ENCODE results near the gene KRT73.
A peak's percentile ranks its signal among the peaks of the same experiment; 100 is the strongest.

KRT73 gene

DNA sequence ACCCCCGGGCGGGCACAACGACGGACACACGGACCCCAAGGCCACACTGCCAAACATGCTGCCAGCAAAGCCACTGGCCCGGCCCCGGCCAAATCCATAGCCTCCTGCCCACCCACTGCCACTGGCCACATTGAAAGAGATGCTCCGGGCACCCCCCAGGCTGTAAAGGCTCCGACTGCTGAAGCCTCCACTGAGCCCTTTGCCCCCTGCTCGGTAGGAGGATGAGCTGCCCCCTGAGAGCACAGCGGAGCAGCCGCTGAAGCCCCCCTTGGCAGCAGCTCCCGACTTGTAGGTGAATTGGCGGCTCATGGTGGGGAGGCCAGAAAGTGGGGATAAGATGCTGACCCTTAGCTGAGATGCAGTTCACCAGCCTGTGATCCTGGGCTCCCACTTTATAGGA, at the start of gene KRT73:
Gene KRT73 (minus strand): TSS at position 344 of the 400 bp plus-strand sequence. CDS start 35 bp downstream, at position 309.
- Histone ChIP-seq H3K9me3 (ENCODE audit: insufficient read depth, low read depth, low read length) (no peaks in the 10 kb centered on the region), H4K20me1 (ENCODE audit: insufficient read depth, low read length, poor library complexity, severe bottlenecking) (no peaks in the 10 kb centered on the region), H2AFZ (ENCODE audit: low read length) (no peak within 1 kb of the TSS), H3K4me2 (ENCODE audit: low read depth, low read length, poor library complexity, severe bottlenecking) (no peak within 1 kb of the TSS), H3K27me3 (ENCODE audit: insufficient read depth, low read length, poor library complexity, severe bottlenecking) (no peaks in the 10 kb centered on the region), H3K4me3 (ENCODE audit: low read length, poor library complexity, severe bottlenecking) (no peak within 1 kb of the TSS), H3K4me1 (ENCODE audit: insufficient read depth, low read length, poor library complexity, severe bottlenecking) (peaks cover 17% of the 10 kb centered on the region), H3K36me3 (ENCODE audit: insufficient read depth, low read length) (no peaks in the 10 kb centered on the region), H3K79me2 (ENCODE audit: insufficient read depth, low read length) (no peaks in the 10 kb centered on the region), H3F3A (ENCODE audit: low read depth) (no peaks in the 10 kb centered on the region), H3K9me2 (replicated peaks; ENCODE audit: low read depth, low read length) (no peaks in the 10 kb centered on the region), H3K9ac (ENCODE audit: low read depth, low read length, poor library complexity, severe bottlenecking) (no peak within 1 kb of the TSS)
- TF ChIP-seq, protein P1, sequence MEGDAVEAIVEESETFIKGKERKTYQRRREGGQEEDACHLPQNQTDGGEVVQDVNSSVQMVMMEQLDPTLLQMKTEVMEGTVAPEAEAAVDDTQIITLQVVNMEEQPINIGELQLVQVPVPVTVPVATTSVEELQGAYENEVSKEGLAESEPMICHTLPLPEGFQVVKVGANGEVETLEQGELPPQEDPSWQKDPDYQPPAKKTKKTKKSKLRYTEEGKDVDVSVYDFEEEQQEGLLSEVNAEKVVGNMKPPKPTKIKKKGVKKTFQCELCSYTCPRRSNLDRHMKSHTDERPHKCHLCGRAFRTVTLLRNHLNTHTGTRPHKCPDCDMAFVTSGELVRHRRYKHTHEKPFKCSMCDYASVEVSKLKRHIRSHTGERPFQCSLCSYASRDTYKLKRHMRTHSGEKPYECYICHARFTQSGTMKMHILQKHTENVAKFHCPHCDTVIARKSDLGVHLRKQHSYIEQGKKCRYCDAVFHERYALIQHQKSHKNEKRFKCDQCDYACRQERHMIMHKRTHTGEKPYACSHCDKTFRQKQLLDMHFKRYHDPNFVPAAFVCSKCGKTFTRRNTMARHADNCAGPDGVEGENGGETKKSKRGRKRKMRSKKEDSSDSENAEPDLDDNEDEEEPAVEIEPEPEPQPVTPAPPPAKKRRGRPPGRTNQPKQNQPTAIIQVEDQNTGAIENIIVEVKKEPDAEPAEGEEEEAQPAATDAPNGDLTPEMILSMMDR (conservative IDR thresholded peaks at IDR 0.05; ENCODE audit: low read length), result no peak
- no peak for TF ChIP-seq EZH2phosphoT487 (IDR thresholded peaks at IDR 0.05; ENCODE audit: borderline replicate concordance)

DNA sequence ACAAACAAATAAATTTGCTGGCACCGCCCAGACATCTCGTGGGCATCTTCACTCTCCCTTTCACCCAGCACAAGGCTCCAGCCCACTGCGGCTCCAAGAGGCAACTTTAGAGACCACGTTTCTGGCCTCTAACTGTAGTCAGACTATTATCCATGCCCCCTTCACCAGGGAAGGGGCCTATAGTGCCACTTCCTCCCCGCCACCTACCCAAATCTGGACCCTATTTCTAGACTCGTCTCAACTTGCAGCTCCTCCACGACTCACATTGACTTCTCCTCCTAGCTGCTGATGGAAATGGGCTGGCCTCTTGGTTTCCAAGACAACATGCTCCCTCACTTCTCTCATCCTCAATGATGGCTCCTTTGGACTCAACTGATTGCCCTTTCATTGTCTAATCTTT, 49.6 kb upstream of the KRT73 start:
- Histone ChIP-seq H3K9me3 (ENCODE audit: insufficient read depth, low read depth, low read length) (no peaks in the 10 kb centered on the region), H3K9ac (ENCODE audit: low read depth, low read length, poor library complexity, severe bottlenecking) (no peak overlapping the region), H3K4me2 (ENCODE audit: low read depth, low read length, poor library complexity, severe bottlenecking) (no peak overlapping the region), H3K9me2 (replicated peaks; ENCODE audit: low read depth, low read length) (no peaks in the 10 kb centered on the region), H4K20me1 (ENCODE audit: insufficient read depth, low read length, poor library complexity, severe bottlenecking) (no peaks in the 10 kb centered on the region), H2AFZ (ENCODE audit: low read length) (no peak overlapping the region), H3K36me3 (ENCODE audit: insufficient read depth, low read length) (no peaks in the 10 kb centered on the region), H3F3A (ENCODE audit: low read depth) (no peaks in the 10 kb centered on the region), H3K4me3 (ENCODE audit: low read length, poor library complexity, severe bottlenecking) (no peak overlapping the region), H3K79me2 (ENCODE audit: insufficient read depth, low read length) (no peaks in the 10 kb centered on the region), H3K27me3 (ENCODE audit: insufficient read depth, low read length, poor library complexity, severe bottlenecking) (no peaks in the 10 kb centered on the region), H3K4me1 (ENCODE audit: insufficient read depth, low read length, poor library complexity, severe bottlenecking) (peaks cover 15% of the 10 kb centered on the region)
- TF ChIP-seq, protein P1 (conservative IDR thresholded peaks at IDR 0.05; ENCODE audit: low read length), result no peak
- no peak for TF ChIP-seq EZH2phosphoT487 (IDR thresholded peaks at IDR 0.05; ENCODE audit: borderline replicate concordance)

DNA sequence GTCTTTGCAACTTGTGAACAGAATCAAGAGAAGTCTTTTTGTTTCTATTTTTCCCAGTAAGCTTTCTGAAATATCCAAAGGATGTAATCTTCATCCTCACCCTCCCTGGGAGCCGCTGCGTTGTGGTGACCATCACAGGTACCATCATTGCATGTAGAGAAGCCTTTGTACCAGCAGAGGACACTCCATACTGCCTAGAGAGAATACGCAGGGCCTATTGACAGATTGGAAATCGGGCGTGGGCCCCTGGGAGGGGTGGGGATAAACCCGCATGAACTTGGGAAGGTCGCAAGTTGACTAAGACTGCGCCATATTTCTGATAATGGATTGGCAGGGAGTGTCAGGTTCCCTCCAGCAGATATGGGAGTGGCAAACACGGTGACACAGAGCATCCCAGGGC, 49.1 kb upstream of the KRT73 start:
- Histone ChIP-seq H3K4me3 (ENCODE audit: low read length, poor library complexity, severe bottlenecking) (no peak overlapping the region), H2AFZ (ENCODE audit: low read length) (no peak overlapping the region), H3F3A (ENCODE audit: low read depth) (no peaks in the 10 kb centered on the region), H3K4me1 (ENCODE audit: insufficient read depth, low read length, poor library complexity, severe bottlenecking) (peaks cover 15% of the 10 kb centered on the region), H3K27me3 (ENCODE audit: insufficient read depth, low read length, poor library complexity, severe bottlenecking) (no peaks in the 10 kb centered on the region), H3K9ac (ENCODE audit: low read depth, low read length, poor library complexity, severe bottlenecking) (no peak overlapping the region), H3K4me2 (ENCODE audit: low read depth, low read length, poor library complexity, severe bottlenecking) (no peak overlapping the region), H3K9me3 (ENCODE audit: insufficient read depth, low read depth, low read length) (no peaks in the 10 kb centered on the region), H3K9me2 (replicated peaks; ENCODE audit: low read depth, low read length) (no peaks in the 10 kb centered on the region), H3K79me2 (ENCODE audit: insufficient read depth, low read length) (no peaks in the 10 kb centered on the region), H4K20me1 (ENCODE audit: insufficient read depth, low read length, poor library complexity, severe bottlenecking) (no peaks in the 10 kb centered on the region), H3K36me3 (ENCODE audit: insufficient read depth, low read length) (no peaks in the 10 kb centered on the region)
- no peak for TF ChIP-seq EZH2phosphoT487 (IDR thresholded peaks at IDR 0.05; ENCODE audit: borderline replicate concordance)
- TF ChIP-seq, protein P1 (conservative IDR thresholded peaks at IDR 0.05; ENCODE audit: low read length), result peak; percentile 53

All from Loucy (cell line).